Esophagus muscularis mucosa (tissue), 4 donors: ENCODE results near the gene DNAI1.

Experiments
- EP300 ChIP-seq: sonication (generic); formaldehyde crosslinking; IDR thresholded peaks from one replicate; pipeline ENCODE4 v1.6.1; 2017; ENCODE audit warnings: antibody characterized with exemption
- POLR2A ChIP-seq: fragments of 450-650 bp; IDR thresholded peaks from one replicate; pipeline ENCODE4 v1.6.1; 2017; ENCODE audit warnings: antibody characterized with exemption, moderate library complexity, mild to moderate bottlenecking, low read depth
- POLR2AphosphoS5 ChIP-seq, 2 donors: sonication (generic); formaldehyde crosslinking; IDR thresholded peaks; one replicate each; pipeline ENCODE4 v1.6.1; 2017; ENCODE audit warnings: antibody characterized with exemption in 2 of 2
- TF ChIP-seq, protein P1 (sequence below), 3 experiments: fragments of 200-600 bp in 2 of 3; fragments of 450-650 bp in 1 of 3; sonication (generic) in 2 of 3; IDR thresholded peaks; one replicate each; pipeline ENCODE4 v1.5.1; 2017 to 2019; ENCODE audit warnings: antibody characterized with exemption in 3 of 3, mild to moderate bottlenecking in 2 of 3, moderate library complexity in 1 of 3

DNA sequence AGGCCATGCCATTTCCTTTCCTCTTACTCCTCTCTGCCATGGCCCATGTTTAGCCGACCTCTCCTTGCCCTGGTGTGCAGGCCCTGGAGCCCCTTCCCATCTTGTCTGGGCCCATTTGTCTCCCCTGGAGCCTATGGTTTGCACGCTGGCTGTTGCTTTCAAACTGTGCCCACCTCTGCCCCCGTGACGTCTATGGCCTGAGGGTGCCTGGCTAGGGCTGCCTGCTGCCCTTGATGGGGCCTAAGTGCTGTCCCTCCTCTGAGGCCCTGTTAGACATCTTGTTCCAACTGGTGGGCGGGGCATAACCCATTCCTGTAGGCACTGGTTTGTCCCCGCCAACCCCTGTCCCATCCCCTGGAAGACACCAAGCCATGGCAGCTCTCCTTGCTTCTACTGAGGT lies 86.9 kb downstream of the DNAI1 start:
- no peak for TF ChIP-seq POLR2A
- TF ChIP-seq, protein P1, sequence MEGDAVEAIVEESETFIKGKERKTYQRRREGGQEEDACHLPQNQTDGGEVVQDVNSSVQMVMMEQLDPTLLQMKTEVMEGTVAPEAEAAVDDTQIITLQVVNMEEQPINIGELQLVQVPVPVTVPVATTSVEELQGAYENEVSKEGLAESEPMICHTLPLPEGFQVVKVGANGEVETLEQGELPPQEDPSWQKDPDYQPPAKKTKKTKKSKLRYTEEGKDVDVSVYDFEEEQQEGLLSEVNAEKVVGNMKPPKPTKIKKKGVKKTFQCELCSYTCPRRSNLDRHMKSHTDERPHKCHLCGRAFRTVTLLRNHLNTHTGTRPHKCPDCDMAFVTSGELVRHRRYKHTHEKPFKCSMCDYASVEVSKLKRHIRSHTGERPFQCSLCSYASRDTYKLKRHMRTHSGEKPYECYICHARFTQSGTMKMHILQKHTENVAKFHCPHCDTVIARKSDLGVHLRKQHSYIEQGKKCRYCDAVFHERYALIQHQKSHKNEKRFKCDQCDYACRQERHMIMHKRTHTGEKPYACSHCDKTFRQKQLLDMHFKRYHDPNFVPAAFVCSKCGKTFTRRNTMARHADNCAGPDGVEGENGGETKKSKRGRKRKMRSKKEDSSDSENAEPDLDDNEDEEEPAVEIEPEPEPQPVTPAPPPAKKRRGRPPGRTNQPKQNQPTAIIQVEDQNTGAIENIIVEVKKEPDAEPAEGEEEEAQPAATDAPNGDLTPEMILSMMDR (IDR thresholded peaks at IDR 0.05) = no peak
- TF ChIP-seq EP300 = no peak
- no peak for TF ChIP-seq POLR2AphosphoS5 (IDR thresholded peaks at IDR 0.05)
